HEK293 (cell line): ENCODE results near the gene ZNF775.

ENCODE experiments used
- CTCF ChIA-PET: fragments of 350-600 bp; formaldehyde crosslinking; extraction: SDS; loops from one replicate; lab custom pipeline; 2021; ENCODE audit warnings: antibody characterized with exemption; lab: Yijun Ruan, JAX
- POLR2A ChIA-PET: fragments of 300-600 bp; formaldehyde crosslinking; extraction: SDS; loops from one replicate; lab custom pipeline; 2020; ENCODE audit warnings: antibody characterized with exemption, inconsistent platforms; lab: Yijun Ruan, JAX
- H3K27ac ChIP-seq: fragments of 200-500 bp; sonication (Bioruptor generic); 2 replicates; pipeline ENCODE4 v1.5.1; 2014; ENCODE audit warnings: low read depth, low read length, control low read depth, inconsistent platforms; ENCODE audit errors: extremely low read depth
- H3K36me3 ChIP-seq, 2 experiments: fragments of 200-500 bp in 1 of 2; sonication (Bioruptor generic) in 1 of 2; 1 replicate in 1 of 2; 2 replicates in 1 of 2; pipeline ENCODE4 v1.5.1; 2014 to 2017; ENCODE audit warnings: inconsistent platforms in 2 of 2, low read length in 2 of 2; ENCODE audit not compliant: control insufficient read depth in 2 of 2, insufficient read depth in 1 of 2
- H3K4me1 ChIP-seq: fragments of 200-500 bp; sonication (Bioruptor generic); 2 replicates; pipeline ENCODE4 v1.5.1; 2014; ENCODE audit warnings: mild to moderate bottlenecking, low read length, inconsistent platforms; ENCODE audit not compliant: control insufficient read depth, insufficient read depth
- H3K4me3 ChIP-seq: 2 replicates; pipeline ENCODE4 v1.5.1; 2011; ENCODE audit warnings: low read depth, mild to moderate bottlenecking, control low read depth, low read length, moderate library complexity
- H3K9me3 ChIP-seq: fragments of 200-500 bp; sonication (Bioruptor generic); 2 replicates; pipeline ENCODE4 v1.5.1; 2014; ENCODE audit warnings: low read depth, low read length, inconsistent platforms; ENCODE audit not compliant: control insufficient read depth, insufficient read depth
- GLI4 ChIP-seq: fragments of 450-650 bp; formaldehyde crosslinking; IDR thresholded peaks from 2 replicates; pipeline ENCODE4 v1.5.1; 2016; ENCODE audit warnings: missing biosample characterization, missing genetic modification characterization
- KLF16 ChIP-seq: fragments of 450-650 bp; formaldehyde crosslinking; IDR thresholded peaks from 2 replicates; pipeline ENCODE4 v1.5.1; 2017; ENCODE audit warnings: missing biosample characterization, missing genetic modification characterization
- REPIN1 ChIP-seq: fragments of 450-650 bp; formaldehyde crosslinking; IDR thresholded peaks from 2 replicates; pipeline ENCODE4 v1.5.1; 2017; ENCODE audit warnings: missing biosample characterization, missing genetic modification characterization, low read depth
- ZBTB17 ChIP-seq: fragments of 450-650 bp; formaldehyde crosslinking; IDR thresholded peaks from 2 replicates; pipeline ENCODE4 v1.5.1; 2016; ENCODE audit warnings: missing biosample characterization, missing genetic modification characterization
- ZFHX2 ChIP-seq: fragments of 450-650 bp; formaldehyde crosslinking; conservative IDR thresholded peaks from 2 replicates; pipeline ENCODE4 v1.5.1; 2016; ENCODE audit warnings: missing biosample characterization, missing genetic modification characterization
- ZFP41 ChIP-seq: fragments of 450-650 bp; formaldehyde crosslinking; IDR thresholded peaks from 2 replicates; pipeline ENCODE4 v1.5.1; 2016; ENCODE audit warnings: missing biosample characterization, missing genetic modification characterization, borderline replicate concordance
- ZNF121 ChIP-seq: fragments of 450-650 bp; formaldehyde crosslinking; IDR thresholded peaks from 2 replicates; pipeline ENCODE4 v1.5.1; 2016; ENCODE audit warnings: missing biosample characterization, missing genetic modification characterization
- ZNF174 ChIP-seq: fragments of 450-650 bp; formaldehyde crosslinking; IDR thresholded peaks from 2 replicates; pipeline ENCODE4 v1.5.0; 2017; ENCODE audit warnings: missing biosample characterization, mild to moderate bottlenecking, missing genetic modification characterization
- ZNF19 ChIP-seq: fragments of 450-650 bp; formaldehyde crosslinking; IDR thresholded peaks from 2 replicates; pipeline ENCODE4; 2016; ENCODE audit warnings: missing biosample characterization, missing genetic modification characterization, low read depth
- ZNF223 ChIP-seq: fragments of 450-650 bp; formaldehyde crosslinking; IDR thresholded peaks from 2 replicates; pipeline ENCODE4 v1.5.1; 2016; ENCODE audit warnings: missing biosample characterization, missing genetic modification characterization
- ZNF23 ChIP-seq: fragments of 450-650 bp; formaldehyde crosslinking; IDR thresholded peaks from 2 replicates; pipeline ENCODE4 v1.5.1; 2016; ENCODE audit warnings: missing biosample characterization, missing genetic modification characterization, borderline replicate concordance
- ZNF292 ChIP-seq: fragments of 450-650 bp; formaldehyde crosslinking; IDR thresholded peaks from 2 replicates; pipeline ENCODE4 v1.5.1; 2016; ENCODE audit warnings: low read depth, missing biosample characterization, missing genetic modification characterization, borderline replicate concordance
- ZNF514 ChIP-seq: fragments of 450-650 bp; formaldehyde crosslinking; IDR thresholded peaks from 2 replicates; pipeline ENCODE4 v1.5.1; 2016; ENCODE audit warnings: missing biosample characterization, missing genetic modification characterization
- ZNF521 ChIP-seq: fragments of 450-650 bp; formaldehyde crosslinking; IDR thresholded peaks from 2 replicates; pipeline ENCODE4 v1.5.1; 2017; ENCODE audit warnings: missing biosample characterization, mild to moderate bottlenecking, missing genetic modification characterization
- ZNF555 ChIP-seq: fragments of 450-650 bp; formaldehyde crosslinking; conservative IDR thresholded peaks from 2 replicates; pipeline ENCODE4 v1.5.1; 2017; ENCODE audit warnings: missing biosample characterization, mild to moderate bottlenecking, missing genetic modification characterization, inconsistent platforms
- ZNF664 ChIP-seq: fragments of 450-650 bp; formaldehyde crosslinking; IDR thresholded peaks from 2 replicates; pipeline ENCODE4 v1.5.1; 2016; ENCODE audit warnings: missing biosample characterization, missing genetic modification characterization
- TF ChIP-seq, protein P1 (sequence below): fragments of 450-650 bp; IDR thresholded peaks from 2 replicates; pipeline ENCODE4 v1.5.1; 2018; ENCODE audit warnings: missing biosample characterization, mild to moderate bottlenecking, missing genetic modification characterization
- TF ChIP-seq, protein P2 (sequence below): fragments of 450-650 bp; formaldehyde crosslinking; IDR thresholded peaks from 2 replicates; pipeline ENCODE4 v1.5.1; 2016; ENCODE audit warnings: missing biosample characterization, missing genetic modification characterization
- TF ChIP-seq, protein P3 (sequence below): fragments of 450-650 bp; formaldehyde crosslinking; IDR thresholded peaks from 2 replicates; pipeline ENCODE4 v1.5.1; 2016; ENCODE audit warnings: missing biosample characterization, missing genetic modification characterization
- TF ChIP-seq, protein P4 (sequence below): fragments of 450-650 bp; formaldehyde crosslinking; IDR thresholded peaks from 2 replicates; pipeline ENCODE4 v1.5.1; 2016; ENCODE audit warnings: missing biosample characterization, missing genetic modification characterization
- TF ChIP-seq, protein P5 (sequence below): fragments of 450-650 bp; formaldehyde crosslinking; IDR thresholded peaks from 2 replicates; pipeline ENCODE4; 2016; ENCODE audit warnings: missing biosample characterization, missing genetic modification characterization

The ZNF775 gene

DNA sequence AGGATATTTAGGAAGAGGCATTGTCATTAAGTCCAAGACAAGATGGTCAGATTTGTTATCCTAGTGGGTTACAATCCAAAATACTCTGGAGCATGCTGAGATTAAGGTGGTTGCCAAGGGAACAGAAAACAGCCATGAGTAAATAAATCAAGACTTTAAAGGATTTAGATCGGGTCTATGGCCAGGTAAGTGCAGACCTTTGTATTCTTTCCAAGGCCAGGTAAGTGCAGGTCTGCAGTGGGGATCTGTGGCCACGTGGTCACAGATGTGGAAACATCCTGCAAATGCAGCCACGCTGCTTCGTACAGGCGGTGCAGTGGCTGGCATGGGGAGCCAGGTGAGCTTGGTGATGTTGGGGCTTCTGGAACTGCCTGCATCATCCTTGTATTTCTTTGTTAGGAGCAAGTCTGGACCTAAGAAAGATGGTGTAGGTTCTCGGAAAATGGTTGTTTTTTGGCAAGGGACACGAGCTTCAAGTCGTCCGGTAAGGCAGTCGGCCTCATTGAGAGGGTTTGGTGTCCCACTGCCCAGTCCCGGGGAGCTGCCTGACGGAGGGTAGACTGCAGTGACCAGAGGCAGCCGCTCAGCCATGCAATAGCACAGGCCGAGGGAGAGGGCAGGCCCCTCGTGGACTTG is 21.8 kb downstream of the ZNF775 start:
- H3K4me1 ChIP-seq: no peaks in the 10 kb centered on the region
- CTCF ChIA-PET: interaction anchor here (0.6 kb wide), 2 partner anchors 44 to 372 kb away, joined by 3 to 4 read pairs; no protein-coding TSS in a partner anchor

DNA sequence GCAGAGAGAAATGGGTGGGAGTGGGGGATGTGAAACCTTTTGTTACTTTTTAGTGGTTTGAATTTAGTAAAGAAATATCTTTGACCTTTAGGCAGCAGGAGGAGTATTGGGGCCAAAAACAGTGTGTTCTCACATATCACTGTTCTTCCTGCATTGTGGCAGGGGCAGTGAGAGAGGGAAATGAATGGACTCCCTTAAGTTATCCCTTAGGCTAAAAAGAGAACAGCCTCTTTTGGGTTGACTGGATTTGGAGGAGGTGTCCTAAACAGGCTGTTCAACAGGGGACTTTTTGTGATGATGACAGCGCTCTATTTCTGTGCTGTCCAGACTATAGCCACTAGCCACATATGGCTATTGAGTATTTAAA is 22.3 kb downstream of the ZNF775 start:
- no peak overlapping the region for H3K27ac ChIP-seq
- H3K4me3 ChIP-seq: no peak overlapping the region
- ChIA-PET CTCF (interaction anchor here (0.6 to 0.8 kb wide), 2 partner anchors 20 to 45 kb away, joined by 3 to 4 read pairs; no protein-coding TSS in a partner anchor), POLR2A (interaction anchor here (0.6 kb wide), 1 partner anchor 31 kb away, joined by 3 read pairs; no protein-coding TSS in a partner anchor)
- peaks cover 0 to 18% of the 10 kb centered on the region in 2 experiments; a peak in 1 of 3 replicates for H3K36me3 ChIP-seq
- no peaks in the 10 kb centered on the region for H3K4me1 ChIP-seq
- no peaks in the 10 kb centered on the region for H3K9me3 ChIP-seq
- TF ChIP-seq, protein P1, sequence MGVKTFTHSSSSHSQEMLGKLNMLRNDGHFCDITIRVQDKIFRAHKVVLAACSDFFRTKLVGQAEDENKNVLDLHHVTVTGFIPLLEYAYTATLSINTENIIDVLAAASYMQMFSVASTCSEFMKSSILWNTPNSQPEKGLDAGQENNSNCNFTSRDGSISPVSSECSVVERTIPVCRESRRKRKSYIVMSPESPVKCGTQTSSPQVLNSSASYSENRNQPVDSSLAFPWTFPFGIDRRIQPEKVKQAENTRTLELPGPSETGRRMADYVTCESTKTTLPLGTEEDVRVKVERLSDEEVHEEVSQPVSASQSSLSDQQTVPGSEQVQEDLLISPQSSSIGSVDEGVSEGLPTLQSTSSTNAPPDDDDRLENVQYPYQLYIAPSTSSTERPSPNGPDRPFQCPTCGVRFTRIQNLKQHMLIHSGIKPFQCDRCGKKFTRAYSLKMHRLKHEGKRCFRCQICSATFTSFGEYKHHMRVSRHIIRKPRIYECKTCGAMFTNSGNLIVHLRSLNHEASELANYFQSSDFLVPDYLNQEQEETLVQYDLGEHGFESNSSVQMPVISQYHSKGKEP (tag by site-specific recombination): no peak

More for the DNA sequence above, 21.8 kb downstream of the ZNF775 start:
- Histone ChIP-seq H3K36me3 (peaks cover 0 to 23% of the 10 kb centered on the region in 2 experiments; a peak in 1 of 3 replicates), H3K9me3 (no peaks in the 10 kb centered on the region), H3K27ac (no peak overlapping the region), H3K4me3 (no peak overlapping the region)
- TF ChIP-seq ZFHX2 (tag by site-specific recombination) (no peak), ZNF664 (tag by site-specific recombination) (no peak), GLI4 (no peak), ZNF19 (tag by site-specific recombination) (no peak), KLF16 (no peak), ZFP41 (tag by site-specific recombination) (no peak), ZNF121 (tag by site-specific recombination) (no peak), REPIN1 (tag by site-specific recombination) (no peak), ZNF174 (tag by site-specific recombination) (no peak), ZNF514 (no peak), ZNF521 (tag by site-specific recombination) (no peak), ZNF23 (tag by site-specific recombination) (no peak)
- TF ChIP-seq, protein P2, sequence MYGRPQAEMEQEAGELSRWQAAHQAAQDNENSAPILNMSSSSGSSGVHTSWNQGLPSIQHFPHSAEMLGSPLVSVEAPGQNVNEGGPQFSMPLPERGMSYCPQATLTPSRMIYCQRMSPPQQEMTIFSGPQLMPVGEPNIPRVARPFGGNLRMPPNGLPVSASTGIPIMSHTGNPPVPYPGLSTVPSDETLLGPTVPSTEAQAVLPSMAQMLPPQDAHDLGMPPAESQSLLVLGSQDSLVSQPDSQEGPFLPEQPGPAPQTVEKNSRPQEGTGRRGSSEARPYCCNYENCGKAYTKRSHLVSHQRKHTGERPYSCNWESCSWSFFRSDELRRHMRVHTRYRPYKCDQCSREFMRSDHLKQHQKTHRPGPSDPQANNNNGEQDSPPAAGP (tag by site-specific recombination): no peak
- TF ChIP-seq, protein P3, sequence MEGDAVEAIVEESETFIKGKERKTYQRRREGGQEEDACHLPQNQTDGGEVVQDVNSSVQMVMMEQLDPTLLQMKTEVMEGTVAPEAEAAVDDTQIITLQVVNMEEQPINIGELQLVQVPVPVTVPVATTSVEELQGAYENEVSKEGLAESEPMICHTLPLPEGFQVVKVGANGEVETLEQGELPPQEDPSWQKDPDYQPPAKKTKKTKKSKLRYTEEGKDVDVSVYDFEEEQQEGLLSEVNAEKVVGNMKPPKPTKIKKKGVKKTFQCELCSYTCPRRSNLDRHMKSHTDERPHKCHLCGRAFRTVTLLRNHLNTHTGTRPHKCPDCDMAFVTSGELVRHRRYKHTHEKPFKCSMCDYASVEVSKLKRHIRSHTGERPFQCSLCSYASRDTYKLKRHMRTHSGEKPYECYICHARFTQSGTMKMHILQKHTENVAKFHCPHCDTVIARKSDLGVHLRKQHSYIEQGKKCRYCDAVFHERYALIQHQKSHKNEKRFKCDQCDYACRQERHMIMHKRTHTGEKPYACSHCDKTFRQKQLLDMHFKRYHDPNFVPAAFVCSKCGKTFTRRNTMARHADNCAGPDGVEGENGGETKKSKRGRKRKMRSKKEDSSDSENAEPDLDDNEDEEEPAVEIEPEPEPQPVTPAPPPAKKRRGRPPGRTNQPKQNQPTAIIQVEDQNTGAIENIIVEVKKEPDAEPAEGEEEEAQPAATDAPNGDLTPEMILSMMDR (tag by site-specific recombination): no peak
- POLR2A ChIA-PET: interaction anchor here (0.6 kb wide), 1 partner anchor 31 kb away, joined by 3 read pairs; no protein-coding TSS in a partner anchor

DNA sequence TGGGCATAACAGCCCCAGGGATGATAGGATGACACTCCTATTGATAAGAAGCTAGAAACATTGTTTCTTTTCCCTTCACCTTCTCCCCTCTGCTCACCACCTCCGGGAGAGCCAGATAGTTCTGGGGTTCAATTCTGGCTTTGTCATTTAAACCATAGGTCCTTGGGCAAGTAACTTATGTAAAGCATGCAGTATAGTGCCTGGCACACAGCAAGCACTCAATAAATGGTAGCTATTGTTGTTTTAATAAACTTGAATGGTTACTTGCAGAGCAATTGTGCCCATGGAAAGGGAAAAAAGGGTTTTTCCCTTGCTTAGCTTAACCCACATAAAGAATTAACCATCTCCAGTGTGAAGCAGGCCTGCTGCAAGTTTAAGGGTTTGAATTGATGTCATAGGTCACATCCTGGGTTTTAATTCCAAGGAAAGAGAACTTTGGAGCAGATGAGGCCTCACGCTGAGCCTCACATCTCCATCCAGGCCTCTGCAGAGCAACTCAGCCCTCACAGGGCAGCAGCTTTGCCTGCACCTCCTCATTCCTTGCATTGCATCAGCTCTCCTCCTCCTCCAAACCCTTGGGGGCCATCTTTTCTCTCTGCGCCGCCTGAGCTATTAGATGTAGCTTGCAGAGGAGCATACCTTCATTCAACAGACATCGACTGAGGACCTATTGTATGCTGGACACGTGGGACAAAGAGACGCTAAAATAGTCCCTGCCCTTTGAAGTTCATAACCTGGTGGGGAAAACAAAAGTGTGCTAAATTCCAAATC is 22.9 kb downstream of the ZNF775 start:
- ChIA-PET POLR2A (interaction anchor here (0.6 kb wide), 1 partner anchor 32 kb away, joined by 3 read pairs; no protein-coding TSS in a partner anchor), CTCF (interaction anchor here (0.6 to 0.8 kb wide), 2 partner anchors 20 to 45 kb away, joined by 3 to 4 read pairs; no protein-coding TSS in a partner anchor)
- Histone ChIP-seq H3K27ac (no peak overlapping the region), H3K4me1 (no peaks in the 10 kb centered on the region), H3K36me3 (peaks cover 0 to 13% of the 10 kb centered on the region in 2 experiments; a peak in 1 of 3 replicates), H3K4me3 (no peak overlapping the region), H3K9me3 (no peaks in the 10 kb centered on the region)
- TF ChIP-seq, protein P4, sequence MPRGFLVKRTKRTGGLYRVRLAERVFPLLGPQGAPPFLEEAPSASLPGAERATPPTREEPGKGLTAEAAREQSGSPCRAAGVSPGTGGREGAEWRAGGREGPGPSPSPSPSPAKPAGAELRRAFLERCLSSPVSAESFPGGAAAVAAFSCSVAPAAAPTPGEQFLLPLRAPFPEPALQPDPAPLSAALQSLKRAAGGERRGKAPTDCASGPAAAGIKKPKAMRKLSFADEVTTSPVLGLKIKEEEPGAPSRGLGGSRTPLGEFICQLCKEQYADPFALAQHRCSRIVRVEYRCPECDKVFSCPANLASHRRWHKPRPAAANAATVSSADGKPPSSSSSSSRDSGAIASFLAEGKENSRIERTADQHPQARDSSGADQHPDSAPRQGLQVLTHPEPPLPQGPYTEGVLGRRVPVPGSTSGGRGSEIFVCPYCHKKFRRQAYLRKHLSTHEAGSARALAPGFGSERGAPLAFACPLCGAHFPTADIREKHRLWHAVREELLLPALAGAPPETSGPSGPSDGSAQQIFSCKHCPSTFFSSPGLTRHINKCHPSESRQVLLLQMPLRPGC (tag by site-specific recombination): no peak
- TF ChIP-seq ZBTB17 (peak; percentile 67), ZNF292 (tag by site-specific recombination) (no peak), ZNF555 (no peak), ZNF223 (tag by site-specific recombination) (peak; percentile 77; the same call in 1 of the 2 replicates)
- TF ChIP-seq, protein P5, sequence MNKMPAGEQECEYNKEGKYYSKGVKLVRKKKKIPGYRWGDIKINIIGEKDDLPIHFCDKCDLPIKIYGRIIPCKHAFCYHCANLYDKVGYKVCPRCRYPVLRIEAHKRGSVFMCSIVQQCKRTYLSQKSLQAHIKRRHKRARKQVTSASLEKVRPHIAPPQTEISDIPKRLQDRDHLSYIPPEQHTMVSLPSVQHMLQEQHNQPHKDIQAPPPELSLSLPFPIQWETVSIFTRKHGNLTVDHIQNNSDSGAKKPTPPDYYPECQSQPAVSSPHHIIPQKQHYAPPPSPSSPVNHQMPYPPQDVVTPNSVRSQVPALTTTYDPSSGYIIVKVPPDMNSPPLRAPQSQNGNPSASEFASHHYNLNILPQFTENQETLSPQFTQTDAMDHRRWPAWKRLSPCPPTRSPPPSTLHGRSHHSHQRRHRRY (tag by site-specific recombination): no peak
